ENCODE measurements around the gene GPT2.

Gene GPT2

GRCh38 chr16:46889942-46890300, 5.8 kb downstream of the GPT2 start:
- H3K4me3 ChIP-seq, result peak overlapping the region in 3 of 10 experiments; percentile 9 to 34 (median 12); a peak in 3 of 20 replicates
- H3K4me1 ChIP-seq, result peaks cover 40 to 82% (median 72%) of the 10 kb centered on the region in 10 experiments
- H3K9ac ChIP-seq, result peak overlapping the region; percentile 15 to 67 (median 53); a peak in 20 of 22 replicates
- peaks cover 0 to 95% (median 72%) of the 10 kb centered on the region in 11 experiments; a peak in 18 of 22 replicates for H4K20me1 ChIP-seq
- H3K9me3 ChIP-seq (replicated peaks in 1 of 11), result no peaks in the 10 kb centered on the region
- no peak for TF ChIP-seq Cebpa-rat (IDR thresholded peaks at IDR 0.05)
- peak overlapping the region; percentile 15 to 90 (median 43); a peak in 21 of 22 replicates for H3K27ac ChIP-seq
- peaks cover 0 to 88% (median 81%) of the 10 kb centered on the region in 11 experiments; a peak in 18 of 22 replicates for H3K36me3 ChIP-seq
- no peaks in the 10 kb centered on the region for H3K27me3 ChIP-seq
- peak overlapping the region; percentile 64 to 98 (median 90) for H3K4me2 ChIP-seq

GRCh38 chr16:46891910-46892309, 7.7 kb downstream of the GPT2 start:
- no peak for TF ChIP-seq Cebpa-rat (IDR thresholded peaks at IDR 0.05)
- H4K20me1 ChIP-seq, result peaks cover 0 to 99% (median 79%) of the 10 kb centered on the region in 11 experiments; a peak in 18 of 22 replicates
- H3K4me1 ChIP-seq, result peaks cover 22 to 81% (median 61%) of the 10 kb centered on the region in 10 experiments
- H3K9ac ChIP-seq, result no peak overlapping the region
- no peak overlapping the region for H3K4me2 ChIP-seq
- no peak overlapping the region for H3K27ac ChIP-seq
- no peaks in the 10 kb centered on the region for H3K27me3 ChIP-seq
- H3K9me3 ChIP-seq (replicated peaks in 1 of 11), result no peaks in the 10 kb centered on the region
- peaks cover 0 to 98% (median 92%) of the 10 kb centered on the region in 11 experiments; a peak in 18 of 22 replicates for H3K36me3 ChIP-seq
- no peak overlapping the region for H3K4me3 ChIP-seq

GRCh38 chr16:46894036-46894672, 10.0 kb downstream of the GPT2 start:
- Histone ChIP-seq H3K4me1 (peaks cover 29 to 79% (median 56%) of the 10 kb centered on the region in 10 experiments), H3K9me3 (replicated peaks in 1 of 11) (no peaks in the 10 kb centered on the region), H3K9ac (0 out of 22 replicates have a peak overlapping the region, but pooled peaks of 1 of the 11 experiments have one; percentile 33), H3K27ac (peak overlapping the region in 5 of 11 experiments; percentile 9 to 38 (median 14); a peak in 4 of 22 replicates), H3K4me2 (peak overlapping the region in 8 of 11 experiments; percentile 4 to 40 (median 29); a peak in 8 of 22 replicates), H3K36me3 (peaks cover 0 to 96% (median 87%) of the 10 kb centered on the region in 11 experiments; a peak in 18 of 22 replicates), H4K20me1 (peaks cover 0 to 97% (median 77%) of the 10 kb centered on the region in 11 experiments; a peak in 18 of 22 replicates), H3K4me3 (no peak overlapping the region), H3K27me3 (no peaks in the 10 kb centered on the region)
- no peak for TF ChIP-seq Cebpa-rat (IDR thresholded peaks at IDR 0.05)

- no peaks in the 10 kb centered on the region for H3K9me3 ChIP-seq (replicated peaks in 1 of 11)
- H3K27me3 ChIP-seq, result no peaks in the 10 kb centered on the region
- peak overlapping the region in 1 of 11 experiments; percentile 30; a peak in 1 of 22 replicates for H3K4me2 ChIP-seq
- H3K27ac ChIP-seq, result no peak overlapping the region; a peak in 1 of 22 replicates
- no peak overlapping the region for H3K4me3 ChIP-seq
- H3K4me1 ChIP-seq, result peaks cover 25 to 73% (median 48%) of the 10 kb centered on the region in 10 experiments
- H4K20me1 ChIP-seq, result peaks cover 0 to 97% (median 77%) of the 10 kb centered on the region in 11 experiments; a peak in 18 of 22 replicates
- TF ChIP-seq Cebpa-rat (IDR thresholded peaks at IDR 0.05), result no peak
- peaks cover 3 to 96% (median 89%) of the 10 kb centered on the region in 11 experiments; a peak in 20 of 22 replicates for H3K36me3 ChIP-seq
- H3K9ac ChIP-seq, result no peak overlapping the region
Measured at GRCh38 chr16:46895399-46896313, 11.5 kb downstream of the GPT2 start.

- H3K9ac ChIP-seq, result no peak overlapping the region
- no peak for TF ChIP-seq Cebpa-rat (IDR thresholded peaks at IDR 0.05)
Measured at GRCh38 chr16:46896314-46896968, 12.3 kb downstream of the GPT2 start.

GRCh38 chr16:46897471-46897870, 13.3 kb downstream of the GPT2 start:
- Histone ChIP-seq H3K9ac (peak overlapping the region in 4 of 11 experiments; percentile 43 to 55 (median 50); a peak in 8 of 22 replicates), H3K4me1 (peaks cover 25 to 64% (median 44%) of the 10 kb centered on the region in 10 experiments), H3K27me3 (no peaks in the 10 kb centered on the region), H3K36me3 (peaks cover 16 to 98% (median 92%) of the 10 kb centered on the region in 11 experiments; a peak in 21 of 22 replicates), H4K20me1 (peaks cover 0 to 97% (median 78%) of the 10 kb centered on the region in 11 experiments; a peak in 18 of 22 replicates), H3K9me3 (replicated peaks in 1 of 11) (no peaks in the 10 kb centered on the region), H3K4me3 (no peak overlapping the region), H3K27ac (peak overlapping the region in 7 of 11 experiments; percentile 15 to 62 (median 47); a peak in 7 of 22 replicates), H3K4me2 (peak overlapping the region in 10 of 11 experiments; percentile 45 to 72 (median 64); a peak in 19 of 22 replicates)
- no peak for TF ChIP-seq Cebpa-rat (IDR thresholded peaks at IDR 0.05)

More at GRCh38 chr16:46896314-46896968, 12.3 kb downstream of the GPT2 start:
- Histone ChIP-seq H3K27me3 (no peaks in the 10 kb centered on the region), H3K4me2 (no peak overlapping the region), H3K9me3 (replicated peaks in 1 of 11) (no peaks in the 10 kb centered on the region), H3K4me1 (peaks cover 25 to 65% (median 44%) of the 10 kb centered on the region in 10 experiments), H4K20me1 (peaks cover 0 to 97% (median 78%) of the 10 kb centered on the region in 11 experiments; a peak in 18 of 22 replicates), H3K4me3 (no peak overlapping the region), H3K36me3 (peaks cover 10 to 96% (median 89%) of the 10 kb centered on the region in 11 experiments; a peak in 21 of 22 replicates), H3K27ac (no peak overlapping the region)

GRCh38 chr16:46898006-46898405, 13.8 kb downstream of the GPT2 start:
- H3K27ac ChIP-seq, result peak overlapping the region in 10 of 11 experiments; percentile 15 to 62 (median 45); a peak in 15 of 22 replicates
- no peaks in the 10 kb centered on the region for H3K9me3 ChIP-seq (replicated peaks in 1 of 11)
- TF ChIP-seq Cebpa-rat (IDR thresholded peaks at IDR 0.05), result no peak
- no peaks in the 10 kb centered on the region for H3K27me3 ChIP-seq
- H3K4me1 ChIP-seq, result peaks cover 25 to 64% (median 44%) of the 10 kb centered on the region in 10 experiments
- H3K4me3 ChIP-seq, result no peak overlapping the region
- H4K20me1 ChIP-seq, result peaks cover 0 to 97% (median 78%) of the 10 kb centered on the region in 11 experiments; a peak in 18 of 22 replicates
- H3K4me2 ChIP-seq, result peak overlapping the region; percentile 45 to 72 (median 64)
- peaks cover 16 to 98% (median 92%) of the 10 kb centered on the region in 11 experiments; a peak in 21 of 22 replicates for H3K36me3 ChIP-seq
- peak overlapping the region in 9 of 11 experiments; percentile 2 to 55 (median 43); a peak in 12 of 22 replicates for H3K9ac ChIP-seq

Data from BLaER1 treated with 17β-estradiol and CSF1 and Interleukin-3, amounts not matched to agents 10 nM and 100 nM (cell line).